Chondrocyte (in vitro differentiated cells): Measurements from ENCODE around the gene FNDC10. TPM values are rescaled to one million over a fixed set of nuclear protein-coding genes. Genes with fewer than 3 reads are reported as not detected.

Source experiments
- DNase-seq: peaks from one replicate; pipeline ENCODE4 v3.0.0; 2021; ENCODE audit warnings: mixed read lengths, low spot score
- H3K27ac Mint-ChIP-seq: one replicate; pipeline ENCODE4 v1.8.0; 2021; ENCODE audit warnings: mild to moderate bottlenecking, moderate library complexity, mixed read lengths; ENCODE audit not compliant: unreplicated experiment
- H3K27me3 Mint-ChIP-seq: 2 replicates; pipeline ENCODE4 v1.8.0; 2021; ENCODE audit warnings: low read depth, mixed read lengths
- H3K36me3 Mint-ChIP-seq: 2 replicates; pipeline ENCODE4 v1.8.0; 2021; ENCODE audit warnings: low read depth, mixed read lengths
- H3K4me1 Mint-ChIP-seq: 2 replicates; pipeline ENCODE4 v1.8.0; 2021; ENCODE audit warnings: low read depth, mild to moderate bottlenecking, mixed read lengths
- H3K4me3 Mint-ChIP-seq: one replicate; pipeline ENCODE4 v1.8.0; 2021; ENCODE audit warnings: mild to moderate bottlenecking, moderate library complexity, mixed read lengths; ENCODE audit not compliant: unreplicated experiment
- H3K9me3 Mint-ChIP-seq: 2 replicates; pipeline ENCODE4 v1.8.0; 2021; ENCODE audit warnings: low read depth, mixed read lengths
- CTCF ChIP-seq: fragments of 200-600 bp; sonication (generic); IDR thresholded peaks from 2 replicates; pipeline ENCODE4 v1.5.0; 2021; ENCODE audit warnings: antibody characterized with exemption, mild to moderate bottlenecking, moderate library complexity
- total RNA-seq: library from RNA; stranded (reverse); gene quantifications from 3 replicates; pipeline ENCODE4 v1.2.1, GENCODE V29; 2021

FNDC10 gene
- total RNA-seq, 1 donor from 2014 or later, result 24.8 TPM

DNA sequence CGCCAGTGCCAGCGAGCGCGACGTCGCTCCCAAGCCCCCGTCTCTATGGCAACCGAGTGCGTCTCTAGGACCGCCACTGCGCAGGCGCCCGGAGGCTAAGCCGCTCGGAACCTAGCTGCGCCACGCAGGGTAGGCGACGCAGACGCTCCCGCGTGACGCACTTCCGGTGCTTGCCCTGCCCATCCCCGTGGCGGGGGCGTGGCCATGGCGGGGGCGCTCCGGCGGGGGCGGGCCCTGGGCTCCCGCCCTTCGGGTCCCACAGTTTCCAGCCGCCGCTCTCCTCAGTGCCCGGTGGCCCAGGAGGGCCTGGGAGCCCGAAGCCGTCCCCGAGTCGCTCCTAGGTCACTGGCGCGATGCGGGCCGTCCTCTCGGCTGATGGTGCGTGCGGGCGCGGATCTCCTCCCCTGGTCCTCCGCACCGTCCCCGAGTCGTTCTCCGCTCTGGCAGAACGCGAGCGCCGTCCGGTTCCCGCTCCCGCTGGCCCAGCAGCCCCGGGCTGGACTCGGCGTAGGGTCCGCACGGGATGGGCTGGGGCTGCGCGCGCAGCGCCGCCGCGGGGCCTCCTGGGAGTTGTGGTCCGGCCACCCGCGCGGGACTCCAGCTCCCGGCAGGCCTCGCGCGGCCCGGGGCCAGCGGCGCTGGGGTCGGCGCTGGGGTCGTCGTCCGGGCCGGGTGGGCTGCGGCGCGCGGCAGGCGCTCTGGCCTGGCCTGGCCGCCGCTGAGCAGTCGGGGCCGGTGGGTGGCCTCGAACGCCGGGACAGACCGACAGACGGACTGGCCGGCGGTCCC is 15.5 kb upstream of the FNDC10 start, which contains the start of gene MIB2:
MIB2 (plus strand) TSS at position 245 of the 789 bp plus-strand sequence. CDS start 7,953 bp downstream, outside the sequence.
- Mint-ChIP-seq H3K27ac (peak within 1 kb of the TSS; percentile 92), H3K4me1 (peaks cover 31% of the 10 kb centered on the region), H3K36me3 (peaks cover 4% of the 10 kb centered on the region), H3K27me3 (no peaks in the 10 kb centered on the region), H3K4me3 (peak within 1 kb of the TSS; percentile 93), H3K9me3 (no peaks in the 10 kb centered on the region)
- no peak for TF ChIP-seq CTCF
- peak; percentile 99 for DNase-seq

DNA sequence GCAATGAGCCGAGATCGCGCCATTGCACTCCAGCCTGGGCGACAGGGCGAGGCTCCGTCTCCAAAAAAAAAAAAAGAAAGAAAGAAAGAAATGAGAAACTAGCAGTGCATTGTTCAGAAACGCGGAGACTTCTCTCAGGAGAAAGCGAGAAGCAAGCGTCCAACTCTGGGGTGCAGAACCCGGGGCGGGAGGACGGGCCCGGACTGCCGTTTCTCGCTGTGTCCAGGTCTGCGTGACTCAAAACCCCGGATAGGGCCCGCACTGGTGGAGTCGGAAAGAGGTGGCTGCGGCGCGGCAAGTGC is 15.0 kb upstream of the FNDC10 start:
- peak overlapping the region; percentile 93 for H3K4me3 Mint-ChIP-seq
- TF ChIP-seq CTCF, result no peak
- H3K4me1 Mint-ChIP-seq, result peaks cover 31% of the 10 kb centered on the region
- H3K27ac Mint-ChIP-seq, result peak overlapping the region; percentile 92
- H3K9me3 Mint-ChIP-seq, result no peaks in the 10 kb centered on the region
- H3K36me3 Mint-ChIP-seq, result peaks cover 4% of the 10 kb centered on the region
- no peak for DNase-seq
- H3K27me3 Mint-ChIP-seq, result no peaks in the 10 kb centered on the region

GRCh38 chr1:1614204-1614953 is 14.4 kb upstream of the FNDC10 start:
- Mint-ChIP-seq H3K36me3 (peaks cover 4% of the 10 kb centered on the region), H3K27me3 (no peaks in the 10 kb centered on the region), H3K9me3 (no peaks in the 10 kb centered on the region), H3K4me1 (peaks cover 31% of the 10 kb centered on the region), H3K27ac (peak overlapping the region; percentile 92), H3K4me3 (peak overlapping the region; percentile 93)
- DNase-seq, result no peak
- TF ChIP-seq CTCF, result no peak

DNA sequence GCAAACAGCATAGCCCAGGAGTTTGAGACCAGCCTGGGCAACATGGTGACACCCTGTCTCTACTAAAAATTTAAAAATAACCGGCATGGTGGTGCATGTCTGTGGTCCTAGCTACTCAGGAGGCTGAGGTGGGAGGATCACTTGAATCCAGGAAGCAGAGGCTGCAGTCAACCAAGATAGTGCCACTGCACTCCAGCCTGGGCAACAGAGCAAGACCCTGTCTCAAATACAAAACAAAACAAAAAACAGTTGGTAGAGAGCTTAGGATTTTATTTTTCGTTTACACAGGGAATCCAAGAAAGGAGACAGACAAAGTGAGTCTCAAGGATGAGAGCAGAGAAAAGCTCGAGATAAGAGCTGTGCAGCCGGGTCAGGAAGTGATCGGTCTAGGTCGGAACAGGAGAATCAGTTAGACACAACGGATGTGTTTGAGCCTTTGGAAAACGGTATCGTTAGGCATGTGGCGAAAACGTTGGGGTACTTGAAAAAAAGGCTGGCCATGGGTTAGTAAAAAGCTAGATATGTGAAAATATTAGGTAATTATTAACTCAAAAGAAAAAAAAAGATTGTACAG is 13.7 kb upstream of the FNDC10 start:
- peaks cover 3% of the 10 kb centered on the region for H3K36me3 Mint-ChIP-seq
- peaks cover 31% of the 10 kb centered on the region for H3K4me1 Mint-ChIP-seq
- H3K4me3 Mint-ChIP-seq, result peak overlapping the region; percentile 93
- no peaks in the 10 kb centered on the region for H3K27me3 Mint-ChIP-seq
- DNase-seq, result no peak
- H3K27ac Mint-ChIP-seq, result no peak overlapping the region
- TF ChIP-seq CTCF, result no peak
- no peaks in the 10 kb centered on the region for H3K9me3 Mint-ChIP-seq

DNA sequence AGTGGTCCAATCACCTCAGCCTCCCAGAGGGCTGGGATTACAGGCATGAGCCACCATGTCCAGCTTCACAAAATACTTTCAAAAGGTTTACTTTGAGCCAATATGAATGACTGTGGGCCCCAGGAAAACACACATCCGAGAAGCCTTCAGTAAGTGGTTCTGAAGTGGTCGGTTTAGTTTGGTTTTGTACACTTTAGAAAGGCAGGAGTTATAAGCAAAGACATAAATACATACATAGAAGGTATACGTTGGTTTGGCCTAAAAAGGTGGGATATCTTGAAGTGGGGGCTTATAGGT is 12.1 kb upstream of the FNDC10 start:
- H3K27ac Mint-ChIP-seq, result no peak overlapping the region
- no peak overlapping the region for H3K4me3 Mint-ChIP-seq
- TF ChIP-seq CTCF, result no peak
- H3K9me3 Mint-ChIP-seq, result no peaks in the 10 kb centered on the region
- no peak for DNase-seq
- peaks cover 24% of the 10 kb centered on the region for H3K4me1 Mint-ChIP-seq
- H3K27me3 Mint-ChIP-seq, result no peaks in the 10 kb centered on the region
- H3K36me3 Mint-ChIP-seq, result peaks cover 3% of the 10 kb centered on the region
